ENCODE measurements around the gene SEPTIN3. TPM values are rescaled to one million over a fixed set of nuclear protein-coding genes. Genes with fewer than 3 reads are reported as not detected.
A peak's percentile ranks its signal among the peaks of the same experiment; 100 is the strongest.

Gene SEPTIN3
- total and polyA plus RNA-seq, 8 donors, result 0.99 to 2.0 (median 1.5) TPM

- H3K4me3 ChIP-seq, result peak overlapping the region; percentile 15 to 45
- H3K36me3 ChIP-seq, result no peaks in the 10 kb centered on the region
- H3K4me1 ChIP-seq, result peaks cover 4 to 10% of the 10 kb centered on the region in 2 donors
- no peak for TF ChIP-seq CTCF (IDR thresholded peaks at IDR 0.05)
- H3K27ac ChIP-seq, result no peak overlapping the region
- H3K9me3 ChIP-seq, result no peaks in the 10 kb centered on the region
- ATAC-seq, result no peak
- no peak for DNase-seq
- intact Hi-C loops (cut with DNase I), result no loop called here
- H3K27me3 ChIP-seq, result peaks cover 8 to 64% of the 10 kb centered on the region in 2 donors
Observed at GRCh38 chr22:41976961-41977566, 7.8 kb downstream of the SEPTIN3 start.

- no peak for DNase-seq
- no peak for ATAC-seq
- intact Hi-C loops (cut with DNase I), result no loop called here
Observed at GRCh38 chr22:41978732-41979131, 9.5 kb downstream of the SEPTIN3 start.

GRCh38 chr22:41979423-41980250 is 10.4 kb downstream of the SEPTIN3 start:
- no peak overlapping the region for H3K27ac ChIP-seq
- peaks cover 4 to 10% of the 10 kb centered on the region in 2 donors for H3K4me1 ChIP-seq
- TF ChIP-seq CTCF (IDR thresholded peaks at IDR 0.05), result no peak
- no peaks in the 10 kb centered on the region for H3K36me3 ChIP-seq
- H3K27me3 ChIP-seq, result peaks cover 8 to 38% of the 10 kb centered on the region in 2 donors
- H3K4me3 ChIP-seq, result no peak overlapping the region
- H3K9me3 ChIP-seq, result no peaks in the 10 kb centered on the region
- DNase-seq (no peak), ATAC-seq (no peak)
- intact Hi-C loops (cut with DNase I), result no loop called here

More at GRCh38 chr22:41978732-41979131, 9.5 kb downstream of the SEPTIN3 start:
- Histone ChIP-seq H3K27me3 (peaks cover 8 to 47% of the 10 kb centered on the region in 2 donors), H3K36me3 (no peaks in the 10 kb centered on the region), H3K4me3 (no peak overlapping the region), H3K4me1 (peaks cover 4 to 10% of the 10 kb centered on the region in 2 donors), H3K9me3 (no peaks in the 10 kb centered on the region), H3K27ac (no peak overlapping the region)
- TF ChIP-seq CTCF (IDR thresholded peaks at IDR 0.05), result no peak

GRCh38 chr22:41982865-41983264 is 13.6 kb downstream of the SEPTIN3 start:
- DNase-seq (no peak), ATAC-seq (peak; percentile 25)
- Histone ChIP-seq H3K4me1 (no peaks in the 10 kb centered on the region), H3K4me3 (no peak overlapping the region), H3K9me3 (no peaks in the 10 kb centered on the region), H3K27ac (peak overlapping the region in 1 of 2 donors; percentile 3), H3K36me3 (no peaks in the 10 kb centered on the region), H3K27me3 (peaks cover 0 to 7% of the 10 kb centered on the region in 2 donors)
- intact Hi-C loops (cut with DNase I), result no loop called here
- no peak for TF ChIP-seq CTCF (IDR thresholded peaks at IDR 0.05)

All from left lung (tissue), 10 donors.